Activated CD4-positive, alpha-beta T cell treated with anti-CD3 and anti-CD28 coated beads for 24 hours (primary cell): Measurements from ENCODE around the gene TTC7B.

Experiments used
- DNase-seq, 2 donors: peaks; one replicate each; pipeline ENCODE4 v3.0.0-alpha.2; 2020; ENCODE audit warnings: low read depth in 2 of 2

Gene TTC7B

DNA sequence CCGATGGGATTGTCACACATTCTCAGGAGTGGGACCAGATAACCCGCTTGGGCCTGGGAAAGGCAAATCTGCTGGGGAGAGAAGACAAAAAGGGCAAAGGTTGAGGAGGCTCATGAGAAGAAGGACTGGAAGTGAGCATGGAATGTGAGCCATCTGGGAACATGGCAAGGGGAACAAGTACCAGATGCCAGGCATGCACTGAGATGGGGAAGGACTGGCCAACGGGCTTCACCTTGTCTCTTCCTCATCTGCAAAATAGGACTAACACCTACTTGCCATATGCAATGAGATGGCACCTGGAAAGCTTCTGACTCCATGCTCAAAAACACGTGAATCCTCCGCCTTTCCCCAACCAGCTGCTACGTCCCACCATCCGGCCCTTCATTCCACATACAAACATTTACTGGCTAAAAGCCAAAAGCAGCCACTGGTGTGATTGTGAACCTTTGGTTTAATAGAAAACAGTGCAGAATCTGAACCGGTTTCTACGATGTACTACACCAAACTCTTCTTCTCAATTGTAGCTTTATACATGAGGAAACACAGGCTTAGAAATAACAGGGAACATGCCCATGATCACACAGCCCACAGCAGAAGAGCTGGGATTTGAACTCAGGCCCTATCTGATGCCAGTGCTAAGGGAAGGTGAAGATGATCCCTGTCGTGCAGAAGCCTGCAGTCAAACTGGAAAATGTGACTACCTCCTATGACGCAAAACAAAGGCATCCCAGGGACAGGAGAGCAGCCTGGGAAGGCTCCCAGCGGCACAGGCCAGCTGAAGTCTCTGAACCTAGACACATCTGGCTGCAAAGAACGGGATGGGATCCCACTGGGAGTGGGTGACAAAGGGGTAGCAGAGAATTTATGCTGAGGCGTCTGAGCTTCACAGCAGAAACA lies 112.1 kb downstream of the TTC7B start:
- no peak for DNase-seq

DNA sequence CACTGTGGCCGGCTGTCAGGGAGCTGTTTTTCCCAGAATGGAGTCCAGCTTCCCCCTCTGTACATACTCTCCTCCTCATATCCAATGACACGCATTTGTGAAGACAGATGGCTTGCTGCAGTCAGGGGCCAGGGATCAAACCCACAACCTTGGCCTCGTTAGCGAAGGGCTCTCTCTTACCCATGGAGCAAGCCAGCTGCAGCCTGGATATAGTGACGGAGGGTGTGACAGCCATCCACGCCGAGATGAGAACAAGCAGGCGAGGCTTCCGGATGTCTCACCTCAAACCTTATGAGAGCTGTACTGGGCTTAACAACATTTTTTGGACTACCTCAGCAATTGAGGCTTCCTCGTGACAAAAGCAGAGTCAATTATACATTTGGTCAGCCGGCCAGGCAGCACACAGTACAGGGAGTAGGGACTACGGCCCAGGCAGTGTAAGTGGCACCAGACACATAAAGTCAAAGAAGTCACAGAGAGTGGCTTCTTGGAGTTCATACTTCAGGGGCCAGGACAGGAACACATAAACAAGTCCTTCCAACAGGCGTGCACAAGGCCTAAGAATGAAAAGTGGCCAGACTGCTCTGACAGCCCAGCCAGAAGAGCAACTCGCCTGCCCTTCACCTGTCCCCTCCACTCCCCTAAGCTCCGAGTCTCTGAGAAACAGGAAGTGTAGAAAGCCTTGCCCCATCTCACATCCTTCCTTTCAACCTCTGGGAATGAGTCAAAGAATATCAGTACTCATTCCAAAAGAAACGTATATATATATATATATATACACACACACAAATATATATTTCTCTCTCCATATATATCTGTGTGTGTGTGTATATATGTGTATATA lies 115.1 kb downstream of the TTC7B start:
- no peak for DNase-seq

DNA sequence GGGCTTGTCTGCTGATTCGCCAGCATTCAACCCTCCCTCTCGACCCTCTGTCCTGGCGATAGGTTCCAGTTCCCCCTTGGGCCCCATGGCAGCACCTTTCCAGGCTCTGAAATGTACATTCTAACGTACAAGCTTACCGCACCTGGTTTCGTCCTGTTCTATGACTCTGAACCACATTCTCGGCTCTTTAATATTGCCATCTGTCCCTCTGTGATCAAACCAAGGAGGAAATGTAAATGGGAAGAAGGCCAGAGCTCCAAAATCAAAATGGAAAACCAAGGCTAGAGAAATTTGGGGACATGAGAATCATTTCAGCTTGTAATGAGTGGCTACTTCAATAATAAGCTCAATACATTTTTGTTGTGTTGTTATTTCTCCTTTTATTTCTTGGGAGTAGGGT lies 117.2 kb downstream of the TTC7B start:
- no peak for DNase-seq

DNA sequence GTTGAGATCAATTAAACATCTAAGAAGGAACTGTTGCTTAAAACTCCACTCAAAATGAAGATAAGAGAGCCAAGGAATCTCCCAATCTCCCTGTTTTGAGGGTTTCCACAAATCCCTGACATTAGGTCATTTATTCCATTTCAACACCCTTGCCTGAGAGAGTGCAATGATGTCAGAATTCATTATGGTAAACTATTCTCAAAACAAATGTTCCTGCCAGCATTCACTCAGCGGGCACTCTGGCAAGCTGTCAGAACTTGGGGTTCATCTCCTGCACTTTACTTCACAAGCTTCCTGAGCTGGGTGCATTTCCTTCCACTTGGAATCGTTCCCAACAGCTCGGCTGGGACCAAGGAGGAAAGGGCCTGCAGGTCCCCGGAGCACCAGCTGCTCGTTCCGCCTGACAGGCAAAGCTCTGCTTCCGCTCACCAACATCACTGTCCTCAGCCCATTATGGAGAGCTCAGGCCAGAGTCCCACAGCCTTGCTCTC lies 117.8 kb downstream of the TTC7B start:
- DNase-seq: no peak

DNA sequence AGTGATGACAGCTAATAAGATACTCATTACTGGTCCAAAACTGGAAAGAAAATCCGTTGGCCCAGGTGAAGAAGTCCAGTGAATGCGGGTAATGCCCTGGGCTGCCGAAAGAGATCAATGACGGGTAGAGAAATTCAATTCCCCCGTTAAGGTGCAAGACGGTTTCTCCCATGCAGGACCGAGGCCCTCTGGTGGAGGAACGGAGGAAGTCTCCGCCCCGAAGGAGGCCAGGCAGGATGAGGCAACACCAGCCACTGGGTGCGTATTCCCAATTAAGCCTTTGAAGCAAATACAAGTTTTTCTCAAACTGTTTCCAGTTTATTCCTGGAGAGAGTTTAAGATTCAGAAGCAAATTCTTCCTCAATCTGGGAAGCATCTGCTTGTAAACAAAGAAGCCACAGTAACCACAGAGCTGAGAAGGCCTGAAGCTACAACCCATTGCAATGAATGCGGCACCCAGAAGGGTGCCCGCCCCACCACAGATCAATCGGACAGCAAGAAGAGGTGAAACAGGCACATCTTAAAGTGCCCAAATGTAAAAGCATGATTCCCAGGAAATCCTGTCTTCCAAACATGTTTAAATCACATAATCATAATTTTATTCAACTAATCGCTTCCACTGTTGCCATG lies 118.5 kb downstream of the TTC7B start:
- peak; percentile 65 to 66 for DNase-seq

DNA sequence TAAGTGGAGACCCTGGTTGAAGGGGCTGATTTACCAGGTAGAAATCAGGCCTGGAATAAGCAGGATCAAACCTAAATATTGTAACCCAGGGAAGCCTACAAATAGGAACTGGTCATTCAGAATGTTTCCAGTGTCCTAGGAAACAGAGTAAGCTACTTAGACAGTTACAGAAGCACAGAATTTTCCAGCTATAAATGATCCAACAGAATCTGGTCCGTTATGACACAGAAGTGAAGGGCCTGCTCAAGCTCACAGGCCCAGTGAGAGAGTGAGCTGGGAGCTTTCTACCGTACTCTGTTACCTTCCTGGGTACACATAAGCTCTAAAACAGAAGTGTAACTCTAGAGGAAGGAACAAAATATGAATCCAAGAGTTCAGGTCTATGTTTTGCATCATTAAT lies 119.1 kb downstream of the TTC7B start:
- no peak for DNase-seq

DNA sequence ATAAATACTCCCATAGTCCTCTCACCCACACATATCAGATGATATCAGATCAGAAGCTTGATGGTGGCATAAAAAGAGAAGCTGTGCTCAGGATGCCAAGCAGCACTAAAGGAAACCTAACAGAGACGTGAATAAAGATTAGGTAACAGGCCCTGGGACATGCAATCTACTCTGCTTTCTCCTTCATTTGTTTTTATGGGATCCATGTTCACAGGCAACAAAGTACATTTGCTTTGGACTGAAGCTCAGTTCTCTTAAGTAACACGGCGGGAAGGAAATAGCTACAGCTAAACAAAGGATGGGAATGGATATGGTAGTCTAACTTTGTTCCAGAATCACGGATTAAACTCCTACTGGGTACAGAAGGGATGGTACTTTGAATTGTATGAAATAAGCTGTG lies 119.5 kb downstream of the TTC7B start:
- no peak for DNase-seq

DNA sequence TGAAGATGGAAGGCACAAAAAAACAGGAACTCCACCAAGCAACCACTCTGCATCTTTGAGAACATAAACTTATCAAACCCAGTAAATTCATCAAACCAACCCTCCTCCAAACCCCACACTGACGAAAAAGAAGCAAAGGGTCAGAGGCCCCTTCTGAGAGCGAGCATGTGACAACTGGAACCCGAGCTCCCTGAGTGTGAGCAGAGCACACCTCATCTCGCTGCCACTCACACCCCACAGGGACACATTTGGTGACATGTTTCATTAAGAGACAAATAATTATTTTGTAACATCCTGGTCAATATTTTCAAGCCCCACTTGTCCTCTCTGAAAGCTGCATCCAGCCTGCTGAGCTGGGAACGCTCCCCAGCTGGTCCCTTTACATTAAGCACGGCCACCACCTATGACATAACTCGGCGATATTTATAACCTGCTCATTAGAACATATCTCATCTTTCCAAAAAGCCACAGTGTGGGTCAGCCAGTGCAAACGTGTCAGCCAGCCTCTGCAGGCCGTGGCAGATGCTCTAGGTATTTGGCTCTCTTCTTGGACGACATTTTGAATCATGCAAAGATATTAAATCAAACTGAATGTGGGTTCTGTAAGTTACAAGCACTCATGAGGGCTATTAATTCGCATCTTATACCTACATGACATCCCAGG lies 120.1 kb downstream of the TTC7B start:
- no peak for DNase-seq

DNA sequence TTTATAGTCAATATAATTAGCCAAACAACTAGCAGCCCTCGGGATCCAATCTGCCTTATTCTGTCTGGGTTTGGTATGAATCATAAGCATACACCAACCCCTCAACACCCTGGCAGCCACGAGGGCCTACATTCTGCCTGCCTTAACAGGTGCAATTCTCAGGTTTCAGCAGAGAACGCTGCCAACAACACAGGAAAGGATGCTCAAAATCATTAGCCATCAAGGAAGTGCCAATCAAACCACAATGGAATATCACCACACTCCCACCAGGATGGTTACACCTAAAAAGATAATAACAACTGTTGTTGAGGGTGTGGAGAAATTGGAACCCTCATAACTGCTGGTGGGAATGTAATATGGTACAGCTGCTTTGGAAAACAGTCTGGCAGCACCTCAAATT lies 122.8 kb downstream of the TTC7B start:
- no peak for DNase-seq

DNA sequence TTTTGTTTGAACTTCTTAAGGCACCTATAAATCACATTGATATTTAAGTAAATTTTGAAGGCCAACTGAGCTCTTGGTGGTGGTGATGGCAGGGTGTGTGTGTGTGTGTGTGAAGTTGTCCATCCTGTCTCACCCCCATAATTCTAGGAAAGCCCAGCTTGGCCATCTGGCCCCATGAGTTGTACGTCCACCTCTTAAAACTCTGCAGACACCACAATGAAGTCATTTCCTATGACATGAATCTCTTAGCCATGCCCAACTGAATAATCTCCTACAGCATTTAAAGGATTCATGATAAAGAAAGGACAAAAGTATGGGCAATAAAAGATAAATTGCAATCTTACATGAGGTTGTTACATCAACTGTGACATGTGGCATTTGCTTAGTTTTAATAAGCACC lies 123.4 kb downstream of the TTC7B start:
- DNase-seq: no peak

DNA sequence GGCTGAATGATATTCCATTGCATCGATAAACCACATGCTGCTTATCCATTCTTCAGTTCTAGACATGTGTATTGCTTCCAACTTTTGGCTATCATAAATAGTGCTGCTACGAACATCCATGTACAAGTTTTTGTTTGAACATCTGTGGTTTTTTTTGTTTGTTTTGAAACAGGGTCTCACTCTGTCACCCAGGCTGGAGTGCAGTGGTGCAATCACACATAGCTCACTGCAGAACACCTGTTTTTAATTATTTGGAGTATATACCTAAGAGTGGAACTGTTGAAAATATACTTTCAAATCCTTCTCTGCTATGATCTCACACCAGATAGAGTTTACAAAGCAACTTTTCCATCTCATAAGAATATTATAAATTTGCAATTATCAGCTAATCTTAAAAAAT lies 124.2 kb downstream of the TTC7B start:
- DNase-seq: no peak

DNA sequence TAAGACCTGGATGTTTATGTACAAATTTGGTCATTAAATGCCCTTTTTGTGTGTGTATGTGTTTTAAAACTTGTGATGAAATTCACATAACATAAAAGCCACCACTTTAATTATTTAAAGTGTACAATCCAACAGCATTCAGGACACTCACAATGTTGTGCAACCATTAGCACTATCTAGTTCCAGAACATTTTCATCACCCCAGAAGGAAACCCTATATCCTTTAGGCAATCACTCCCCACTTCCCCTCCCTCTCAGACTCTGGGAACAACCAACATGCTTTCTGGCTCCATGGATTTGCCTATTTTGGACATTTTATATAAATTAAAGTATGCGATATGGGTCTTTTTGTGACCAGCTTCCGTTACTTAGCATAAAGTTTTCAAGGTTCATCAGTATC lies 124.6 kb downstream of the TTC7B start:
- no peak for DNase-seq

DNA sequence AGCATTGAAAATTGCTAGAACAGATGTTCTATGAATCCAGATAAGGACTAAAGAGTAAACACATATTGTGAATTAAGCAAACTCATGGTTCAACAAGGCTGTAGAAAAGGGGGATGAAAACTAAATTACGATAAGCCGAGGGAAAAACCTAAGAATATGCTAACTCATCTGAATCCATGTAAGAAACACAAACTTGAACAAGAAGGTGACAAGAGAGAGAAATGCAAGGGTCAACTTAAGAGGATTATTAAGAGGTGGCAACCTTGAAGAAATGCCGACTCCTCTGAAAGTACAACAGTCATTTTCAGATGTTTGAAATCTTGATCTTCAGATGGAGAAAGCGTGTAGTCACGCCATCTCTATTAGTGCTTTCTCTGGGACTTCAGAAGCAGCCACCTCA lies 128.6 kb downstream of the TTC7B start:
- no peak for DNase-seq

DNA sequence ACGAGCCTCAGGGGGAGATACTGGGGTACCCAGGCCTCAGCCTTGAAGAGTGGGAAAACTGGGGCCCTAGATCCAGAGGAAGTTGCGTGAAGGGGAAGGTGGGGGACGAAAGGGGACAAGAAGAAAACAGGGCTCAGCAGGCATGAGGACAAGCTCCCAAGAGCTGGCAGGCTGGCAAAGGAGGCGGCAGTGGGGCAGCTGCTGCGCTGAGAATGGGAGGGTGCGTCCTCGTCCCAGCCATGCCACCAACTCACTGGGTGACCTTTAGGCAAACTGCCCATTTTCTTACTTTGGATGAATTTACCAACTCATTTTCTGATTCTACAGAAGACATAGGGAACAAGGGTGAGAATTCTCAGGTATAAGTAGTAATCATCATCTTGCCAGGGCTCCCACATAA lies 133.6 kb downstream of the TTC7B start:
- DNase-seq: no peak

DNA sequence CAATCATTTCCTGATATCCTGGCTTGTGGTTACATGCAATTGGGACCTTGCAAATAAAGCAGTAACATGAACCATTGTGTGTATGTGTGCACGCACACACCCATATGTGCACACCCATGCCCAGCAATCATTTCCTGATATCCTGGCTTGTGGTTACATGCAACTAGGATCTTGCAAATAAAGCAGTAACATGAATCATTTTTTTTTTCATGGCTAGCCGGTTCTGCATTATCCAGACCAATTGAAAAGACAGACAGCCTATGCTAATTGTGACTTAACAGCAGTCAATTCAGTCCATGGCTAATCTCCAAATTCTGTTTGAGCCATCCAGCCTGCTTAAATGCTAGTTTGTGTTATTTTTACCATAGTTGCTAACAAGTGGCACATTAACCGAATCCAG lies 134.3 kb downstream of the TTC7B start:
- DNase-seq: no peak

DNA sequence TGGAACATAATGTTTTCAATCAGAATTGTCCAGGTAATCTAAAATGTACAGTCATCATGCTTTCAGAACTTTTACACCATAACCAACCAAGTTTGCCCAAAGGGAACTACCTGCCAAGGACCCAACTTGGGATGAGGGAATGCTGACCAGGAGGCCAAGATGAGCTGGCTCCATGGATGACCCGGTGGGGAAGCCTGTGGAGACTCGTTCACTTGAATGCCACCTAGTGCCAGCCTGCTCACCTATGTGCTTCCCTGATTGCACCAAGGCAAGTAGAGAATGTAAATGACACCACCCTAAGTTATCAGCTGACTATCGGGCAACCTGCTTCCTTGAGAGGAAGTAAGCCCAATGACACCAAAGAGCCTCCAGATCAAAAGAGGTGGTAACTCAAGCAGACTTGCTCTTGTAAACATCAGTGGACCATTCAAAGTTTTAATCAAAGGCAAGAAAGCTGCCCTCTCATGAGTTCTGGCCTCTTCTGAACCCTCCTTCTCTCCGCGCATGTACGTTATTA lies 137.3 kb downstream of the TTC7B start:
- DNase-seq: no peak

DNA sequence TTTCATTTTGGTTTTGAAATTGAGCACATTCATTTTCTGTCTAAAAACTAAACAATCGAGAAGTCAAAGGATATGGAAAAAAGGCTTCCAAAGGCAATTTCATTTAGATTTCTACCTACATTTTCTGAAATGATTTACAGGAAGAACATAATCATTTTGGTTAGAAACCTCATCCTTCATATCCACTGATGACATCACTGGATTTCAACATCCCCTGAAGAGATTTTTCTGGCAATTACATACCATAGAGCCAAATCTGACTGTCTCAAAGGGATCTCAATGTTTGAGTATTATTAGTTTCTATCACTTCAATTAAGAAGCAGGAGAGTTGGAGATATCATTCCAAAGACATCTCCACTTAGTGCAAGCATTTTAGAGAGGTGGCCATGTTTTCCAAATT lies 137.8 kb downstream of the TTC7B start:
- DNase-seq: no peak

DNA sequence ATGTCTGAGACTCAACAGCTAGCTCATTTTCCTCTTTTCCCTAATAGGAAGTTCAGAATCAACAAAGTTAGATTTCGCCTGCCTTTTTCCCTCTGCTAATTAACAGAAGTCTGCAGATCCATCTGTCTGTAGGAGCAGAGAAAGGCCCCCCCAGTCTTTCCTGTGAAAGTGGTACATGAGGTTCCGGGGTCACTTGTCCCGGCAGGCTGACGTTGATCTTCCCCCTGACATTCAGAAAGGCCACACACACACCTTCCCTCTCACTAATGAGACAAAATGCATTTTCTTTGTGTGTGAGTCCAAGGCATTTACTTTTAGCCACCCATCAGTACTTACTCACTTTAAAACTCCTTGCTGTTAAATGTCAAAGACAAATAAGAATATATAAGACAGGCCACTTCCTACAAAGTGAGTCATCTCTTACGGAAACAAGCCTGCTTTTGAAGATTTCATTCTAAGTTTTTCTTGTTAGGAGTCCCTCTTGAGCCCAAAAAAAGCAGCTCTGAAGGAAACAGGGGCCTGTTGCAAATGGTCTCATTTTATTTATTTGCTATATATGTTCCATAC lies 138.7 kb downstream of the TTC7B start:
- no peak for DNase-seq

DNA sequence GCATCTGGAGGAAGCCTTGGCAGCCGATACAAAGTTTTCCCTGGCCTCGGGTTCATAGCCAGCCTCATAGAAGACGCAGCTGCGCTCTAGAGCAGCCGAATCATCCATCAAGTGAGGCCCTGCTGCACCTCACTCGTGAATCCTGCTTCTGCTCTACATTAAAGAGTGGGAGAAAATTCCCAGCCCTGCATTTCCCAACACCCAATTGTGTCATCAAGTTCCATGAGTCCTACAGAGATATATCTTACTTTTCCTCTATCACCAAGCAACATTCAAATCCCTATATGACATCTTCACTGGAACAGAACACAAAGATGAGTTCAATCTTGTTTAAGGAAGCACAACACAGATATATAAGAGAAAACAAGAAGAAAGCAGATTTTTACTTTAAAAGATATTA lies 139.3 kb downstream of the TTC7B start:
- no peak for DNase-seq

DNA sequence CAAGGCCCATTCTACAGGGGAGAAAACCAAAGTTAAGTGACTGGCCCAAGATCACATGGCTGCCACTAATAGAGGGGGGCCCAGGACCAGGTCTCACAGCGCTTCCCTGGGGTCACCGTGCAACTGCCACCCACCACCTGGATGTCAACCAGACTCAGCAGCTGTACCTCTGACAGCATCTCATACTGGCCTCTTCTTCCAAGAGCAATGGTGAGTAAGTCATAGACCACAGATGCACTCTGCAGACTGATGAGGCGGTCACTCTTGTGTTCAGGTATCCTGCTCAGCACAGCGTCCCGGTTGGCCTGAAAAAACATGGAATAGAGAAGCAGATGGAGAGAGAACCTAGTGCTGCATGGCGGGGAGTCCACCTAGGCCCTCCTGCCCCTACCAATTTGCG lies 139.9 kb downstream of the TTC7B start:
- DNase-seq: no peak

DNA sequence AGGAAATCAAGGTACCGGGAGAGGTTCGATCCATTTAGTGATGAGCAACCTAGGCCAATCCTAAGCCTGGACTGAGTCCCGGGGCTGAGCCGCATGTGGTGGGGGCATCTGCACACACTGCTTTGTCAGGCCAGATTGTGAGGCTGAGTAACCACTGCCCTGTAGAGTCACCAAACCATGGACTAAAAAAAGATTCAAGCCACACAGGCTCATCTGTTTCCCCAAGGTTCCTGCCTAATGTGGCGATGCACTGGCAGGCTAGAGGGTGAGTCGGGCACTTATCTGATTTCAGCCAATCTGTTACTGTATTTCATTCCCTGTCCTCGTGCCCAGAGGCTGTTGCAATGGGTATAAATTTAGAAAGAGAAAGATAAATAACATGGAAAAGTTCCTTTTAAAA lies 140.8 kb downstream of the TTC7B start:
- no peak for DNase-seq
